Measurements from ENCODE around the gene INO80E.

DNA sequence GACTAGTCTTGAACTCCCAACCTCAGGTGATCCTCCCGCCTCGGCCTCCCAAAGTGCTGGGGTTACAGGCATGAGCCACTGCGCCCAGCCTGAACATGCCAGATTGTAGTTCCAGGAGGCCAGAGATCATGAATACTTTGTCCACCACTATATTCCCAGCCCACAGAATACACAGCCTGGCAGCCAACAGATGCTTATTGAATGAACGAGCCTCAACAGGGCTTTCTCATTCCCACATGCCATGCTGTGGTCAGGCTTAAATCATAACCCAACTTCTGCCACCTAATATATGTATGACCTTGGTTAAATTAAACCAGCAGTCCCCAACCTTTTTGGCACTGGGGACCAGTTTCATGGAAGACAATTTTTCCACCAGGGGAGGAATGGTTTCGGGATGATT is 37.3 kb upstream of the INO80E start:
- TF ChIP-seq POLR2A (IDR thresholded peaks at IDR 0.05), result no peak
- no peak for TF ChIP-seq POLR2AphosphoS5 (IDR thresholded peaks at IDR 0.05)
- TF ChIP-seq, protein P1, sequence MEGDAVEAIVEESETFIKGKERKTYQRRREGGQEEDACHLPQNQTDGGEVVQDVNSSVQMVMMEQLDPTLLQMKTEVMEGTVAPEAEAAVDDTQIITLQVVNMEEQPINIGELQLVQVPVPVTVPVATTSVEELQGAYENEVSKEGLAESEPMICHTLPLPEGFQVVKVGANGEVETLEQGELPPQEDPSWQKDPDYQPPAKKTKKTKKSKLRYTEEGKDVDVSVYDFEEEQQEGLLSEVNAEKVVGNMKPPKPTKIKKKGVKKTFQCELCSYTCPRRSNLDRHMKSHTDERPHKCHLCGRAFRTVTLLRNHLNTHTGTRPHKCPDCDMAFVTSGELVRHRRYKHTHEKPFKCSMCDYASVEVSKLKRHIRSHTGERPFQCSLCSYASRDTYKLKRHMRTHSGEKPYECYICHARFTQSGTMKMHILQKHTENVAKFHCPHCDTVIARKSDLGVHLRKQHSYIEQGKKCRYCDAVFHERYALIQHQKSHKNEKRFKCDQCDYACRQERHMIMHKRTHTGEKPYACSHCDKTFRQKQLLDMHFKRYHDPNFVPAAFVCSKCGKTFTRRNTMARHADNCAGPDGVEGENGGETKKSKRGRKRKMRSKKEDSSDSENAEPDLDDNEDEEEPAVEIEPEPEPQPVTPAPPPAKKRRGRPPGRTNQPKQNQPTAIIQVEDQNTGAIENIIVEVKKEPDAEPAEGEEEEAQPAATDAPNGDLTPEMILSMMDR (IDR thresholded peaks at IDR 0.05), result no peak
- no peak for TF ChIP-seq EP300 (IDR thresholded peaks at IDR 0.05)

Data from stomach (tissue), 4 donors.